H1 (cell line): ENCODE results near the gene FOXD2. TPM values are rescaled to one million over a fixed set of nuclear protein-coding genes. Genes with fewer than 3 reads are reported as not detected.

Experiments
- CTCF ChIA-PET: fragments of 300-600 bp; sonication (Branson Sonifier 250); formaldehyde crosslinking; loops from one replicate; lab custom pipeline; 2021; ENCODE audit not compliant: partially characterized antibody; lab: Charles Lee
- POLR2A ChIA-PET: fragments of 300-600 bp; sonication (Branson Sonifier 250); formaldehyde crosslinking; loops from one replicate; lab custom pipeline; 2021; ENCODE audit warnings: inconsistent platforms; ENCODE audit not compliant: partially characterized antibody; lab: Charles Lee
- DNase-seq, 2 experiments: peaks; one replicate each; pipeline versions ENCODE4 v3.0.0 to v3.0.0-alpha.2; 2010 to 2022; ENCODE audit warnings: low spot score in 2 of 2, low read depth in 1 of 2, mixed read lengths in 1 of 2
- FAIRE-seq: peaks from 2 replicates; lab custom pipeline; 2011; peaks lifted over from hg19 to GRCh38; lab: Jason Lieb, UNC
- H2AFZ ChIP-seq: 2 replicates; pipeline ENCODE4 v1.8.1; 2012; ENCODE audit warnings: low read length, inconsistent platforms
- H2AK5ac ChIP-seq: 2 replicates; pipeline ENCODE4 v1.6.1; 2013; ENCODE audit warnings: low read depth, low read length
- H2BK120ac ChIP-seq: replicated peaks from 2 replicates; pipeline ENCODE3; 2013; ENCODE audit warnings: low read depth, low read length, inconsistent platforms
- H2BK12ac ChIP-seq: 2 replicates; pipeline ENCODE4 v1.6.1; 2013; ENCODE audit warnings: low read depth, low read length
- H2BK15ac ChIP-seq: 2 replicates; pipeline ENCODE4 v1.6.1; 2013; ENCODE audit warnings: low read length
- H2BK20ac ChIP-seq: 2 replicates; pipeline ENCODE4 v1.6.1; 2013; ENCODE audit warnings: low read length
- H2BK5ac ChIP-seq: 2 replicates; pipeline ENCODE4 v1.6.1; 2013; ENCODE audit warnings: low read depth, low read length
- H3K14ac ChIP-seq: 2 replicates; pipeline ENCODE4 v1.6.1; 2013; ENCODE audit warnings: inconsistent platforms; ENCODE audit not compliant: insufficient read length
- H3K18ac ChIP-seq: 2 replicates; pipeline ENCODE4 v1.6.1; 2013; ENCODE audit warnings: low read length; ENCODE audit errors: extremely low read depth
- H3K23ac ChIP-seq: 2 replicates; pipeline ENCODE4 v1.6.1; 2013; ENCODE audit warnings: inconsistent platforms; ENCODE audit not compliant: insufficient read length
- H3K23me2 ChIP-seq: 2 replicates; pipeline ENCODE4 v1.6.1; 2013; ENCODE audit warnings: low read depth, low read length
- H3K27ac ChIP-seq: 2 replicates; pipeline ENCODE4 v1.6.1; 2011; ENCODE audit warnings: low read depth, low read length, inconsistent platforms
- H3K27me3 ChIP-seq, 4 experiments: replicated peaks in 1 of 4; 1 replicate in 1 of 4; 2 replicates in 3 of 4; pipeline versions ENCODE4 v1.6.1 to v1.8.1; 2011 to 2013; ENCODE audit warnings: low read length in 3 of 4, mild to moderate bottlenecking in 3 of 4, inconsistent platforms in 2 of 4, mixed read lengths in 2 of 4, moderate library complexity in 1 of 4; ENCODE audit not compliant: control insufficient read depth in 3 of 4, insufficient read depth in 3 of 4; ENCODE audit errors: extremely low read depth in 1 of 4
- H3K36me3 ChIP-seq, 4 experiments: 2 replicates each; pipeline versions ENCODE4 v1.6.1 to v1.8.1; 2011 to 2013; ENCODE audit warnings: mild to moderate bottlenecking in 4 of 4, low read length in 3 of 4, moderate library complexity in 2 of 4, control low read depth in 1 of 4, inconsistent platforms in 1 of 4; ENCODE audit not compliant: insufficient read depth in 4 of 4, control insufficient read depth in 2 of 4
- H3K4ac ChIP-seq: replicated peaks from 2 replicates; pipeline ENCODE3; 2013; ENCODE audit warnings: low read length, low read depth, mixed read lengths, inconsistent platforms; ENCODE audit not compliant: insufficient read length
- H3K4me1 ChIP-seq, 4 experiments: replicated peaks in 1 of 4; 1 replicate in 1 of 4; 2 replicates in 3 of 4; pipeline versions ENCODE4 v1.6.1 to v1.8.1; 2011 to 2013; ENCODE audit warnings: low read length in 3 of 4, inconsistent platforms in 2 of 4, mixed read lengths in 1 of 4; ENCODE audit not compliant: insufficient read depth in 4 of 4, control insufficient read depth in 3 of 4
- H3K4me2 ChIP-seq, 2 experiments: 2 replicates each; pipeline versions ENCODE4 v1.6.1 to v1.8.1; 2011 to 2013; ENCODE audit warnings: low read depth in 2 of 2, low read length in 2 of 2, control low read depth in 1 of 2, inconsistent platforms in 1 of 2, mild to moderate bottlenecking in 1 of 2; ENCODE audit not compliant: insufficient read depth in 1 of 2
- H3K4me3 ChIP-seq, 4 experiments: fragments of 200-600, 300-600 bp in 1 of 4; sonication (generic), shearing (Covaris generic), sonication (Bioruptor Twin) in 1 of 4; 2 replicates each; pipeline versions ENCODE4 v1.5.1 to v1.8.1; 2011 to 2016; ENCODE audit warnings: low read length in 4 of 4, low read depth in 3 of 4, control low read depth in 2 of 4, inconsistent platforms in 2 of 4, mild to moderate bottlenecking in 2 of 4, mixed read lengths in 1 of 4, moderate library complexity in 1 of 4; ENCODE audit not compliant: insufficient read depth in 2 of 4; ENCODE audit errors: extremely low read depth in 1 of 4
- H3K56ac ChIP-seq: replicated peaks from 2 replicates; pipeline ENCODE3; 2013; ENCODE audit warnings: low read depth, mild to moderate bottlenecking, mixed read lengths, low read length, inconsistent platforms; ENCODE audit not compliant: insufficient read length
- H3K79me1 ChIP-seq: 2 replicates; pipeline ENCODE4 v1.6.1; 2013; ENCODE audit warnings: low read depth, low read length, control low read depth
- H3K79me2 ChIP-seq, 2 experiments: 2 replicates each; pipeline versions ENCODE4 v1.6.1 to v1.8.1; 2012 to 2013; ENCODE audit warnings: low read length in 2 of 2, mild to moderate bottlenecking in 2 of 2, inconsistent platforms in 1 of 2; ENCODE audit not compliant: insufficient read depth in 2 of 2, control insufficient read depth in 1 of 2
- H3K9ac ChIP-seq, 4 experiments: replicated peaks in 1 of 4; 1 replicate in 1 of 4; 2 replicates in 3 of 4; pipeline versions ENCODE4 v1.6.1 to v1.8.1; 2011 to 2013; ENCODE audit warnings: low read depth in 3 of 4, low read length in 3 of 4, control low read depth in 2 of 4, mild to moderate bottlenecking in 2 of 4, moderate library complexity in 2 of 4, inconsistent platforms in 1 of 4; ENCODE audit errors: extremely low read depth in 1 of 4
- H3K9me3 ChIP-seq, 2 experiments: 2 replicates each; pipeline versions ENCODE4 v1.6.1 to v1.8.1; 2012 to 2013; ENCODE audit warnings: mild to moderate bottlenecking in 2 of 2, moderate library complexity in 2 of 2, control low read depth in 1 of 2, inconsistent platforms in 1 of 2, low read depth in 1 of 2, low read length in 1 of 2, mixed read lengths in 1 of 2; ENCODE audit not compliant: insufficient read depth in 2 of 2
- H4K20me1 ChIP-seq, 2 experiments: replicated peaks in 1 of 2; 2 replicates each; pipeline versions ENCODE3 to v1.8.1; 2011 to 2013; ENCODE audit warnings: inconsistent platforms in 2 of 2, low read length in 2 of 2, mild to moderate bottlenecking in 1 of 2; ENCODE audit not compliant: insufficient read depth in 2 of 2, control insufficient read depth in 1 of 2
- H4K5ac ChIP-seq: 2 replicates; pipeline ENCODE4 v1.6.1; 2013; ENCODE audit warnings: low read length, low read depth, mixed read lengths, inconsistent platforms; ENCODE audit not compliant: insufficient read length
- H4K8ac ChIP-seq: 2 replicates; pipeline ENCODE4 v1.8.0; 2013; ENCODE audit warnings: mild to moderate bottlenecking, moderate library complexity, low read length, inconsistent platforms; ENCODE audit not compliant: insufficient read depth; ENCODE audit errors: extremely low read depth
- H4K91ac ChIP-seq: replicated peaks from 2 replicates; pipeline ENCODE3; 2013; ENCODE audit warnings: low read length, mixed read lengths, inconsistent platforms; ENCODE audit not compliant: insufficient read length
- ATF3 ChIP-seq: IDR thresholded peaks from 2 replicates; pipeline ENCODE4 v1.6.1; 2011; ENCODE audit warnings: low read depth, mild to moderate bottlenecking, low read length; ENCODE audit not compliant: insufficient read depth
- BCL11A ChIP-seq, 2 experiments: IDR thresholded peaks; one replicate each; pipeline ENCODE4 v1.6.1; 2011; ENCODE audit warnings: low read depth in 2 of 2, low read length in 2 of 2, mild to moderate bottlenecking in 2 of 2
- CTCF ChIP-seq, 3 experiments: IDR thresholded peaks; 1 replicate in 2 of 3; 2 replicates in 1 of 3; pipeline versions ENCODE4 v1.5.1 to v1.6.1; 2011; ENCODE audit warnings: low read length in 3 of 3, mild to moderate bottlenecking in 3 of 3, inconsistent platforms in 2 of 3, low read depth in 1 of 3, moderate library complexity in 1 of 3; ENCODE audit not compliant: insufficient read depth in 1 of 3; ENCODE audit errors: control extremely low read depth in 1 of 3
- E2F6 ChIP-seq: IDR thresholded peaks from 2 replicates; pipeline ENCODE4 v1.6.1; 2012; ENCODE audit warnings: inconsistent platforms
- MAX ChIP-seq: IDR thresholded peaks from 2 replicates; pipeline ENCODE4 v1.6.1; 2012; ENCODE audit warnings: inconsistent platforms
- TEAD4 ChIP-seq: IDR thresholded peaks from 2 replicates; pipeline ENCODE4 v1.6.1; 2012; ENCODE audit warnings: low read depth, low read length, inconsistent platforms, mixed read lengths
- WGBS, 2 experiments: shearing (Covaris generic) in 1 of 2; methylation state at CpG; one replicate each; pipeline versions ENCODE4 v1.1.6 to v1.1.7; 2013 to 2015; ENCODE audit warnings: low lambda C conversion rate in 2 of 2, mixed read lengths in 2 of 2, inconsistent platforms in 1 of 2, low coverage in 1 of 2, missing lambda C conversion rate in 1 of 2; ENCODE audit not compliant: insufficient replicate concordance in 2 of 2, insufficient coverage in 1 of 2, insufficient read length in 1 of 2; ENCODE audit errors: extremely low coverage in 1 of 2, missing lambda C conversion rate in 1 of 2; 5-methylcytosine and 5-hydroxymethylcytosine counted together
- polyA plus RNA-seq, 7 experiments: library from polyadenylated mRNA; depleted of rRNA in 3 of 7; stranded (reverse) in 5 of 7; unstranded in 2 of 7; fragments of >200 nt in 5 of 7; fragments of 200-250 nt in 2 of 7; gene quantifications; 1 replicate in 5 of 7; 2 replicates in 1 of 7; 4 replicates in 1 of 7; pipeline versions ENCODE4 v1.2.1 to v1.2.3, GENCODE V29; 2011 to 2013; ENCODE audit warnings: missing spikeins in 2 of 7, mixed read lengths in 2 of 7
- total RNA-seq: library from RNA; stranded (reverse); fragmentation: NEBNext Ultra II Directional; extraction: Animal tissue kit (Norgen Biotek cat#: 25700); gene quantifications from 2 replicates; pipeline ENCODE4 v1.2.1, GENCODE V29; 2021

Gene FOXD2
- total and polyA plus RNA-seq, 2 of the 8 experiments (the other 6 are each of a cell fraction or from before 2014, with no cell fraction given) = not detected

- H2AK5ac ChIP-seq = no peak overlapping the region
- no peak overlapping the region for H3K27ac ChIP-seq
- H3K9me3 ChIP-seq = no peaks in the 10 kb centered on the region; a peak in 1 of 4 replicates
- no peak for FAIRE-seq
- no peak overlapping the region for H3K23ac ChIP-seq
- H2BK12ac ChIP-seq = no peak overlapping the region
- DNase-seq = peak; percentile 58 to 90
- no peaks in the 10 kb centered on the region for H3K79me2 ChIP-seq
- no peak overlapping the region for H4K91ac ChIP-seq
- CTCF ChIA-PET = interaction anchor here (0.5 to 9.7 kb wide), 40 partner anchors 10 to 446 kb away, joined by 3 to 140 read pairs (median 5); partner anchors contain the start of genes CMPK1 and FOXE3
- no peak overlapping the region for H3K14ac ChIP-seq
- H2AFZ ChIP-seq = no peak overlapping the region
- POLR2A ChIA-PET = interaction anchor here (1.0 to 1.1 kb wide), 2 partner anchors 12 to 13 kb away, joined by 3 to 4 read pairs; no protein-coding TSS in a partner anchor
- H3K4me2 ChIP-seq = peak overlapping the region; percentile 61 to 78
- H3K27me3 ChIP-seq = peaks cover 90 to 99% (median 95%) of the 10 kb centered on the region in 4 experiments
- H3K4me3 ChIP-seq = peak overlapping the region in 2 of 4 experiments; percentile 13 to 65; a peak in 5 of 8 replicates
- WGBS, 2 experiments = 5% methylated on average over 22 of the region's 23 CpGs; no CpG with 5 or more reads in 1 of the 2 experiments
- H3K4me1 ChIP-seq = peaks cover 3 to 39% (median 18%) of the 10 kb centered on the region in 4 experiments
- no peak overlapping the region for H4K5ac ChIP-seq
- no peak overlapping the region for H2BK20ac ChIP-seq
- no peak overlapping the region for H2BK120ac ChIP-seq
- peaks cover 12 to 28% of the 10 kb centered on the region in 2 experiments for H4K20me1 ChIP-seq
- H3K79me1 ChIP-seq = no peaks in the 10 kb centered on the region
- H3K9ac ChIP-seq = no peak overlapping the region
- H3K4ac ChIP-seq = no peak overlapping the region
- H3K36me3 ChIP-seq = peaks cover 0 to 10% (median 0%) of the 10 kb centered on the region in 4 experiments; a peak in 1 of 8 replicates
- H3K18ac ChIP-seq = 0 out of 2 replicates have a peak overlapping the region, but pooled peaks have one; percentile 38
- no peak overlapping the region for H2BK5ac ChIP-seq
- H2BK15ac ChIP-seq = peak overlapping the region; percentile 8; the same call in 1 of the 2 replicates
- no peak overlapping the region for H4K8ac ChIP-seq
- H3K56ac ChIP-seq = no peak overlapping the region
- peaks cover 14% of the 10 kb centered on the region; the same call in 1 of the 2 replicates for H3K23me2 ChIP-seq
- TF ChIP-seq CTCF (IDR thresholded peaks at IDR 0.05; ENCODE audit: control extremely low read depth in 1 of 3, insufficient read depth in 1 of 3, low read depth in 1 of 3, low read length in 3 of 3) (peak in 2 of 3 experiments; percentile 93 to 99; a peak in 3 of 4 replicates), E2F6 (no peak), MAX (peak; percentile 49), ATF3 (0 out of 2 replicates have a peak, but pooled peaks have one; percentile 31), TEAD4 (peak; percentile 37; the same call in 1 of the 2 replicates), BCL11A (IDR thresholded peaks at IDR 0.05; ENCODE audit: low read depth in 2 of 2, low read length in 2 of 2) (no peak)
Observed at GRCh38 chr1:47436304-47436978, 1.4 kb upstream of the FOXD2 start.
